Stimulated activated CD4-positive, alpha-beta T cell treated with anti-CD3 and anti-CD28 coated beads, Interleukin-2, amount 100 ng/mL, for 4 hours (primary cell): ENCODE results near the gene TTC39C.

Experiments
- DNase-seq: peaks from one replicate; pipeline ENCODE4 v3.0.0-alpha.2; 2020; ENCODE audit warnings: low read depth

TTC39C gene

GRCh38 chr18:24014062-24014985, at the start of gene TTC39C:
Gene TTC39C, plus strand, starts transcription at chr18:24014754. Its CDS starts 118 bp downstream, at chr18:24014872.
- peak; percentile 81 for DNase-seq

GRCh38 chr18:23966909-23967308, 47.6 kb upstream of the TTC39C start:
- no peak for DNase-seq

GRCh38 chr18:23967321-23968089, 47.0 kb upstream of the TTC39C start:
- no peak for DNase-seq

DNA sequence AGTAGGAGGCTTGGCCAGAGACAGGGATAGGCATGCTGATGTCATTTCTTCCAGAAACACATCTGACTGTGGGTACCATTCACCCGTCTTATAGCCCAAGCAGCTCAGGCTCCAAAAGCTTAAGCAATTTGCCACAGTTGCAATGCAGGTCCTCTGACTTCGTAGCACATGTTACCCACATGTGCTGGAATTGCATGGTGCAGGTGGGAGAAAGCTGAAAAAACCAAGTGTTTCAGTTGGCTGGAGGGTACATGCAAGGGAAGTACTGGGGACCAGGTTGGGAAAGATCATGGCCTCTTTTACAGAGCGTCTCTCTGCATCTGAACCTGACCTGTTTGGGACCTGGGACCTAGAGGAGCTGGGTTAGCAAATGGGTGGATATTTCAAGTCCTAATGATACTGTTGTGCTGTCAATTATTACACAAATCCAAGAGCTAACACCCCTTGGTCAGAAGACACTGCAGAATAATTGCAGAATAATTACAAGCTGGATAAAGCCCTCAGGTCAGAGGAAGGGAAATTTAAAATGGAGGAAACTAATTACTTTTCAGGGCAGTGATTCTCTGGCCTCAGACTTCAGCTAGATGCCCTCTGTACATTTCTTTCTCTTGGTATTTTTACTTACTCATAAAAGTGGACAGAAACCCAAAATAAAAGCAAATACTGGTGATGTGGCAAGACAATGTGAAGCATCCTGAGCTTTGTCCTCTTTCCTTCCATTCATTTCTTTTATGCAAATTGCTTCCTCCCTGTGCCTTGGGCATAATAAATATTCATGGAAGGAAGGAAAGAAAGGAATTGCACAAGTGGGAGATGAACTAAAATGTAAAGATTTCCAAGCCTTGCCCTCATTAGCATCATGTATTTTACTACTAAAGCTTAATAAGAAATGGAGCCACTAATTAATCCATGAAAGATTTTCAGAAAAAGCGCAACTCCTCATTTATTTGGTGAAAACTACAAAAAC, 45.6 kb upstream of the TTC39C start:
- DNase-seq, result no peak

GRCh38 chr18:23969664-23970063, 44.9 kb upstream of the TTC39C start:
- DNase-seq, result no peak

GRCh38 chr18:23970161-23971096, 44.1 kb upstream of the TTC39C start:
- no peak for DNase-seq

GRCh38 chr18:23971097-23971440, 43.5 kb upstream of the TTC39C start:
- no peak for DNase-seq

DNA sequence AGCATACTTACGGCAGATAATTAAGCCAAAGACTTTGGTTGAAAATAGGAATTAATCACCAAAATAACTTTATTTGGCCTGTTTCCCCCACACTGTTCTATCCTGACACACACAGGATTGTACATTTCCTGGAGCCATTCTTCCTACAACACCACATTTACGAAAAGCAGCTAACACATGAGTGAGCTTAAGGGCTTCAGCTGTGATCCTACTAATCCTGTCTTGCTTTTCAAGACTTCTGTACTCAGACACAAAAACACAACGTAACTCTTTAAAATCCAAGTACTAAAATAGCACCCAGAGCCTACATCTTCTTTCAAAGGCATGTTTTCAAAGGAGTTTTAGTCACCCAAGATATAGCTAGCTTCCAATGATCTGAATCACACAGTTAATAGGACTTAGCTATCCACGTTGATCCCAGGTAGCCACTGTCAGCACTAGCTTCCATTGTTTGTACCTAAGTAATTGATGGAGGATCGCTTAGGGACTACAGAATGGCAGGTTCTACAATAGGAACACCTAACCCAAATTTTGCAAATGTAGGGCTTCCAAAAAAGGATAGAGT, 42.8 kb upstream of the TTC39C start:
- DNase-seq, result no peak

DNA sequence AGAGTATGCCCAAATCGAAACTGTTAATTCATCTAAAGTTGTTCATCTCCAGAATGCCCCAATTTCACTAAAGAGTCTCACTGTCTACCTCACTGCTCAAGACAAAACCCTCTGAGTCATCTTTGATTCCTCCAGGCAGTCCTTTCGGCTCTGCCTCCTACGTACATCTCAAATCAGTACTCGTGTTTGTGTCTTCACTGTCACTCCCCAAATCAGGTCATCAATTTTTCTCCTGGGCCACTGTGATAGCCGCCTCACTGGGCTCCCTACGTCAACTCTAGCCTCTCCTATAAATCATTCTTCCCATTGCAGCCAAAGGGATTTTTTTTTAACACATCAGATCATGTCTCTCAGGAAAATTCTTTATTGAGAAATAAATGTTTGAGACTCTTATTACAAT, 42.1 kb upstream of the TTC39C start:
- no peak for DNase-seq

GRCh38 chr18:23977103-23977502, 37.5 kb upstream of the TTC39C start:
- DNase-seq, result no peak

GRCh38 chr18:23977719-23978483, 36.7 kb upstream of the TTC39C start:
- no peak for DNase-seq

GRCh38 chr18:23981369-23981980, 33.1 kb upstream of the TTC39C start:
- no peak for DNase-seq

DNA sequence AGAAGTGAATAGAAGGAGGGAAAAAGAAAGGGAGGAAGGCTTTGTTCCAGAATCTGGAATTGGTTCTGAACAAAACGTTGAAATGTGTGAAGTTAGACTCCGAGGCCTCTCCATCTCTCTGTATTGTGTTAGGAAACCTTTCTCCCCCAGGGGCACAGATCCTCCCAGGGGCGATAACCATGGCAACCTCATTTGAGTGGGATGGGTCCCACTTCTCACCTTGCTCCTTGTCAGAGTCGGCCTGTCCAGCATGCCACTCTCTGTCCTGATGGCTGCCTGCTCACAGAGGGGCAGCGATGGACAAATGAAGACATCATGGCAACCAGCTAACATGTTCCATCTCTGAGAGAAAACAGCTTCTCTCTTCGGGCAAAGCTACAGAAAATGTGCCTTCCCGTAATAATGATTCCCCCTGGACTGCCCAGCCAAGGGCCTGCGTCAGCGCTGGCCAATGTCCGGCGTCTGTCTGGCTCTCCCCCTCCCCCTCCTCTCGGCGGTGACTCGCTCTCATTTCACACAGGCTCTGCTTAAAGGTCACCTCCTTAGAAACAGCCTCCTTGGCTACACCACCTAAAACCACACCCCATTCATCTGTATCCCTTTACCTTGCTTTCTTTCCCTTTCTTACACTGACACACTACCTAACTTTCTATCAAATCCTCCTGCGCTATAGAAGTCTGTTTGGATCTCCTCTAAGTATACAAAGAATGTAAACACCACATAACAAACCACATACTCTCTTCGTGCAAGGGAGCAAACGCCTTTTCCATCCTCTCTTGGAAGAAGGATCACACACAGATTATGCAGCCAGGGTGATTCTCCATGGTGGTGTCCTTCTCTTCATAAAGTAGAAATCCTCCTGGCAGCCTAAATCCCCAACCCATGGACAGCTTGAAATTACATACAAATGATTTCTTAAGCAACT, 32.1 kb upstream of the TTC39C start:
- no peak for DNase-seq

DNA sequence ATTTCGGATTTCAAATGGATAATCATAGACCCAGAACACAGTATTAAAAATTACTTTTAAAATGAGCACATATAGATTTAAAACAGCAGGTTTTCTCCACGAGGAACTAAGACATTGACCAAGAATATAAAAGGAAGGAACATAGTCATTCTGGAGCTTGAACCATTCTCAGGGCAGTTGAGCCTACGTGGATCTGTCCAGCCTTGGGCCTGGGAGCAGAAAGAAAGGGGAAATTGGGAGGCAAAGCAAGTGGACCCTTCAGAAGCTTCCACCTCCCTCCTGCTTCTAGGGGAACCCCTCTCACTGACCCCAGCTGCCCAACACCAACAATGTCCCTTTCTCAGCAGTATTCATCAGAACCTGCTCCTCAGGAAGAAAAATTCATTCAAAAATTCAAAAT, 31.4 kb upstream of the TTC39C start:
- no peak for DNase-seq

- no peak for DNase-seq
Observed at GRCh38 chr18:23986600-23987359, 27.8 kb upstream of the TTC39C start.

GRCh38 chr18:23990474-23991410, 23.8 kb upstream of the TTC39C start:
- DNase-seq, result no peak
